Mesodermal cell (in vitro differentiated cells): Measurements from ENCODE around the gene SBSN.

Experiments used
- H3K27ac ChIP-seq: 2 replicates; pipeline ENCODE4 v1.7.0; 2013; ENCODE audit warnings: mild to moderate bottlenecking, low read depth, low read length, moderate library complexity; ENCODE audit not compliant: severe bottlenecking
- H3K36me3 ChIP-seq: 2 replicates; pipeline ENCODE4 v1.7.1; 2013; ENCODE audit warnings: mild to moderate bottlenecking, low read length, moderate library complexity; ENCODE audit not compliant: control insufficient read depth, insufficient read depth
- H3K4me1 ChIP-seq: one replicate; pipeline ENCODE4 v1.7.1; 2013; ENCODE audit warnings: mild to moderate bottlenecking, low read length; ENCODE audit not compliant: insufficient read depth, control insufficient read depth, poor library complexity, severe bottlenecking
- H3K4me3 ChIP-seq: 2 replicates; pipeline ENCODE4 v1.7.0; 2013; ENCODE audit warnings: low read length, control low read depth, mild to moderate bottlenecking; ENCODE audit not compliant: insufficient read depth, poor library complexity, severe bottlenecking; ENCODE audit errors: extremely low read depth
- H3K9me3 ChIP-seq: 2 replicates; pipeline ENCODE4 v1.7.1; 2013; ENCODE audit warnings: mild to moderate bottlenecking, low read length, moderate library complexity; ENCODE audit not compliant: control insufficient read depth
- WGBS, 2 experiments: methylation state at CpG; one replicate each; pipeline ENCODE4 v1.1.5; 2013; ENCODE audit warnings: missing lambda C conversion rate in 2 of 2; ENCODE audit not compliant: insufficient coverage in 2 of 2; 5-methylcytosine and 5-hydroxymethylcytosine counted together

The SBSN gene

DNA sequence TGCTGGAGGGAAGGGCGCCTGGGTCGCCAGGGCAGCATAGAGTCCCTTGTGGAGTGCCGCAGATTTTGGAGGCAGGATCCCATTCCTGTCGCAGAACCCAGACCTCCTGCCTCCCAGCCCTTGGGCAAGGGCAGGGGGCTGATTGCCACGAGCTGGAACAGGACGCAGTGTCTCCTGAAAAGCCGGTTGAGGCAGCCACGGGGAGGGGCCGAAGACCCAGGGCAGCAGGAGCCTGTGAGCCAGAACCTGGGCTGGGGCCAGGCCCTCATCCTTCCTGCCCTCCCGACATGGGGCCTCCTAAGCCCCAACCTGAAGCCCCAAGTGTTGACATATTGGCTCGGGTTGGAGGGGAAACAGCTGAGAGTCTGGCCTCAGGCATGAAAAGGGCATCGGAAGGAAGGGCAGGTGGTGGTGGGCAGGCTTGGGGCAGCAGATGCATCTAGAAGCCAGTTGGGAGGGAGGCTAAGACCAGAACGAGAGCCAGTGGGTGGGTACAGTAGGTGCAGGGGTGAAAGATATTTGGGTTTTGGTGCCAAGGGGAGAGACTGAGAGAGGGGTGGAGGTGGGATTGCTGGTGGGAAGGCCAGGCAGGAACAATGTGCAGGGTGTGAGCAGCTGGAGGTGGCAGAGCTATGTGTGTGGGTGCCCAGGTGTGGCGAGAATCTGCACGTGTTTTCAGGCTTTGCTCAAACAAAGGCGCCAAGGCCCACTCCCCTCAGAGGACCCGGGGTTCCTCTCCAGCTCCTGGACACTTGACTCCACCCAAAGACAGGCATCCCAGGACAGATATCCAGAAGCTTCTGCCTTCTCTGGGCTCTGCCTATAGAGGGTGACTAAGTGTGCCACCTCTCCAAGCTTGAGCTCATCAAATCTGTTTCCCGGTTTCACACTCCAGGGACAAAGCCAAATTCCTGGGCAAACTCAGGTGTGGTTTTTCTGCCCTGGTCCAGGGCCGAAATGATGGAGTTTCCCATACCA lies 1.4 kb upstream of the SBSN start:
- Histone ChIP-seq H3K4me3 (no peak overlapping the region), H3K4me1 (no peaks in the 10 kb centered on the region), H3K36me3 (no peaks in the 10 kb centered on the region), H3K9me3 (no peaks in the 10 kb centered on the region), H3K27ac (no peak overlapping the region)
- whole genome bisulfite sequencing, 2 experiments, result 81 to 89% methylated on average over 16 to 18 of the region's 19 CpGs

DNA sequence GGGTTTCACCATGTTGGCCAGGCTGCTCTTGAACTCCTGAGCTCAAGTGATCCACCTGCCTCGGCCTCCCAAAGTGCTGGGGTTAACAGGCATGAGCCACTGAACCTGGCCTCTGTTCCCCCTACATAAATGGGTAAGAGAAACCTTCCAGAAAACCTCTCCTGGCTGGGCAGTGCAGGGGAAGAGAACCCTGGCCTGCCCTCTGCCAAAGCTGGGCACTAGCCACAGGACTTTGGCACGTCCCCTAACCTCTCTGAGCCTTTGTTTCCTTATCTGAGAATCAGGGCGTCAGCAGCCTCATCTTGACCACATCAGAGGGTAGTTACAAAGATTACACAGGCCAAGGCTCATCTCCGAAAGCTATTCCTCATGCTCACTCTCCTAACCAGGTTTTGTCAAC lies 2.2 kb downstream of the SBSN start:
- Histone ChIP-seq H3K4me1 (no peaks in the 10 kb centered on the region), H3K36me3 (no peaks in the 10 kb centered on the region), H3K9me3 (no peaks in the 10 kb centered on the region), H3K27ac (no peak overlapping the region), H3K4me3 (no peak overlapping the region)
- WGBS, 2 experiments, result 82 to 87% methylated on average over 3 to 4 of the region's 4 CpGs

DNA sequence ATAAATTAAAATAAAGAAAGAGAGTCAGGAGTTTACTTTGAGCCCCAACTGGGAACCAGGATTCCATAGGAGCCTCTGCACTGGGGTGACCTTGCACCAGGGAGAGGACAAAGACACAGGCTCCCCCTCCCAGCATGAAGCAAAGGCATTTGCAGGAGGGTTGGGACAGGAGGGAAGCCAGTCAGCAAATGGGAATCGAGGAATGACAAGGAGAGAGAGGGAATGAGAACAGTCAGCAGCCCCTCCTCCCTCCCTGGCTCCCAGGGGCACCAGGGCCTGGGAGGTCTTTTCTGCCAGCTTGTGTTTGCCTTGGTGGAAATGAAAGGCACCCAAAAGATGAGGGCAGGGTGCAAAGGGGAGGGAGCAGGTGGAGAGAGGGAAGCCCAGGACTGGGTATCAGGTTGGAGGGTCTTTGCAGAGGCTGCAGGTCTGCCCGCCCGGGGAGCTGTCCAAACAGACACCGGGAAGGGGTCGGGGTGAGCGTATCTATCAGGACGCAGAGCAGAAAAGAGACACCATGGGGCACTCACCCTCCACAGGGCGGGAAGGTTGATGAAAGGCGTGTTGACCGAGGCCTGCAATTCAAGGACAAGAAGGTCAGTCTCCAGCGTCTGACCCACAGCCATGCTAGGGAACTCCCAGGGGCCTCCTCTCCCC lies 3.8 kb downstream of the SBSN start:
- WGBS, 2 experiments, result 0 to 42% methylated on average over 1 to 10 of the region's 11 CpGs

DNA sequence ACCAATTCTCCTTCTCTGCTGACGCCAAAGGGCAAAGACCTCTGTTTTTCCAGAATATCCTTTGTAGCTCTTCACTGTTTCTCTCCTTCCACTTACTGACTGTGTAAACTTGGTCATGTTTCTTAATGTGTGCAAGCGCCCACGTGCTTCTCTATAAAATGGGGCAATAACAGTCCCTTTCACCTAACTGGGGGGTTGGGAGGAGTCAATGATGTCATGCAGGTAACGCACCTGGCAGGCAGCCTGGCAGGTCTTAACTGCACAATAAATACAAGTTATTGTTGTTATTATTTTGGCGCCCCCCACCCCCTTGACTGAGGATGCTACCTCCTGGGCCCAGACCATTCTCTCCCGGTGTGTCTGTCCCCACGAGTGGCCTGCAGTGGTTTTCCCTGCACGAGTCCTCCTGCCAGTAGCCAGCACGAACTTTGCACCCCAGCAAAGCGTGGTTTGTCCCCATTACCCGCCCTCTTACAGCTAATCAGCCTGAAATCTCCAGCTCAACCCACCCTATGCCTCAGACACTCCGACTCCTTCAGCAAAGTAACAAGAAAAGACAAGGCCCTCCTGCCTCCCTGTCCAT lies 5.3 kb downstream of the SBSN start:
- H3K4me1 ChIP-seq, result peaks cover 14% of the 10 kb centered on the region
- H3K36me3 ChIP-seq, result no peaks in the 10 kb centered on the region
- no peaks in the 10 kb centered on the region for H3K9me3 ChIP-seq
- WGBS, 2 experiments, result 90 to 92% methylated on average over 7 to 8 of the region's 12 CpGs
- no peak overlapping the region for H3K4me3 ChIP-seq
- no peak overlapping the region for H3K27ac ChIP-seq

More for the DNA sequence above, 3.8 kb downstream of the SBSN start:
- no peak overlapping the region for H3K27ac ChIP-seq
- H3K9me3 ChIP-seq, result no peaks in the 10 kb centered on the region
- H3K4me3 ChIP-seq, result no peak overlapping the region
- no peaks in the 10 kb centered on the region for H3K36me3 ChIP-seq
- H3K4me1 ChIP-seq, result peaks cover under 1% of the 10 kb centered on the region

DNA sequence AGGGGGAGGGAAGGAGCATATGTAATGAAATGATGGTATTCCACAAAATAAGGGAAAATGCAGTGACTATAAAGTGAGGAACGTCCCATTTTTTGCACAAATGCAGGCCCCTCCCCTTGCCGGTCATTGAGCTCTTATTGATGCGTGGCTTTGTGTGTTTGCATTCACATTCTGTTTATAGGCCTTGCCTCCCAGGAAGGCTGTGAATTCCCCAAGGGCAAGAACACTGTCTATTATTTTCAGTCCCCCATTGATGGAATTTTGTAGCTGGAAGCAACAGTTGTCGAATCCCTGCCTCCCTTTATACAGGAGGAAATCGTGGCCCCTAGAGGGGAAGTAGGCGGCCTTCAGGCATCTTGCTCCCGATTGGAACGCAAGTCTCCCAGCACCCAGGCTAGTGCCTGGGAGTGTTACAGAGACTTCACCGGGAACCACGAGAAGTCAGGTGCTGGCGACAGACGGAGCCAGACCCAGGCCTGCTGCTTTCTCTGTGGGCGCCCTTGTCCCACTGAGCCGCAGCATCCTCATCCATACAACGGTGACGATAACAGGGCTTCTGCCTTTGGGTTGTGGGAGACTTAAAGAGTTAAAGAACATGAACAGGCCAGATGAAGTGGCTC lies 6.9 kb downstream of the SBSN start:
- Histone ChIP-seq H3K4me3 (no peak overlapping the region), H3K36me3 (no peaks in the 10 kb centered on the region), H3K4me1 (peaks cover 14% of the 10 kb centered on the region), H3K27ac (no peak overlapping the region), H3K9me3 (no peaks in the 10 kb centered on the region)
- 63 to 64% methylated on average over 12 to 15 of the region's 16 CpGs for WGBS, 2 experiments

DNA sequence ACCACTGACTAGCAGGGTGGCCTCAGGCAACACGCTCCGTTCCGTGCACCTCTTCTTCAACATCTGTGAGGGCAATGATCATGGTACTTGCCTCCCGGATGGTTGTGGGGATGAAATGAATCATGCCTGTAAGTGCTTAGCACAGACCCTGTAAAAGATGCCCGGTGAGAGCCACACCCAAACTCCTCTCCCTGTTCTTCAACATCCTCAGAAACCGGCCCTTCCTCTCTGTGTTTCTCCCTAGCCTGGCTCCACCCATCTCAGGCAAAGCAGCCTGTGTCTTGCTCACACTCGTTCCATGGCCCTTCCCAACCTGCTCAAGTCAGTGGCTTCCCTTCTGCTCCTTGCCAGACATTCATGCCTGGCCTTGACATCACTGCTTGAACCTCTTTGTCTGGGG lies 8.8 kb downstream of the SBSN start:
- Histone ChIP-seq H3K4me3 (no peak overlapping the region), H3K36me3 (no peaks in the 10 kb centered on the region), H3K27ac (no peak overlapping the region), H3K9me3 (no peaks in the 10 kb centered on the region), H3K4me1 (peaks cover 14% of the 10 kb centered on the region)
- WGBS, 2 experiments, result 74 to 78% methylated on average over 6 of the region's 7 CpGs

DNA sequence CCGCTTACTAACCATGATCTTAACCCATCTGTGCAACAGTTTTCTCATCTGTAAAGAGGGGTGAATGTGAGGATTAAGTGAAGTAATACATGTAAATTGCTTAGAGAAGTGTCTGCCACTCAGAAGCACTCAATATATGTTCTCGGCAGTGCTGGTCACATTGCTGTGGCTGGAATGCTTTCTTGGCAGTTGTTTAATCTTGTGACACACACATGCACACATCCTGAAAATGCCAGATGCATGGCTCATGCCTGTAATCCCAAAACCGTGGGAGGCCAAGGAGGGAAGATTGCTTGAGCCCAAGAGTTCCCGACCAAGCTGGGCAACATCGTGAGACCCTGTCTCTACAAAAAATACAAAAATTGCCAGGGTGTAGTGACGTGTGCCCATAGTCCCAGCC lies 9.8 kb downstream of the SBSN start:
- Histone ChIP-seq H3K36me3 (no peaks in the 10 kb centered on the region), H3K4me3 (no peak overlapping the region), H3K4me1 (peaks cover 14% of the 10 kb centered on the region), H3K9me3 (no peaks in the 10 kb centered on the region), H3K27ac (peak overlapping the region; percentile 69)
- WGBS, 2 experiments, result 69 to 79% methylated on average over 5 of the region's 6 CpGs

DNA sequence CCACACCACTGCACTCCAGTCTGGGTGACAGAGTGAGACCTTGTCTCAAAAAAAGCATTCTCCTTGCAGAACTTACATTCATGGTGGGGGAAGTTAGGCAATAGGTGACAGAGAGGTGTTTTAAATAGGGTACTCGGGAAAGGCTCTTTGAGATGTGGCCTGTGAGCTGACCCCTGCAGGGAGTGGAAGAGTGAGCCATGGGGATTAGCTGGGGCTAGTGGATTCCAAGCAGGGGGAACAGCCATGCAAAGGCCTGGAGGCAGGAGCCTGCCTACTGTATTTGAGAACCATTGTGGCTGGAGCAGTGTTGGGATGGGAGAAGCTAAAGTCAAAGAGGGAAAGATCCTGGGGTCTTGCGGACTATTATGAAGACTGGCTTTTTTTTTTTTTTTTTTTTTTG lies 10.8 kb downstream of the SBSN start:
- H3K4me3 ChIP-seq, result no peak overlapping the region
- no peak overlapping the region for H3K27ac ChIP-seq
- WGBS, 2 experiments, result 80 to 100% methylated on average over 1 to 2 of the region's 2 CpGs
- peaks cover 14% of the 10 kb centered on the region for H3K4me1 ChIP-seq
- H3K36me3 ChIP-seq, result no peaks in the 10 kb centered on the region
- no peaks in the 10 kb centered on the region for H3K9me3 ChIP-seq

DNA sequence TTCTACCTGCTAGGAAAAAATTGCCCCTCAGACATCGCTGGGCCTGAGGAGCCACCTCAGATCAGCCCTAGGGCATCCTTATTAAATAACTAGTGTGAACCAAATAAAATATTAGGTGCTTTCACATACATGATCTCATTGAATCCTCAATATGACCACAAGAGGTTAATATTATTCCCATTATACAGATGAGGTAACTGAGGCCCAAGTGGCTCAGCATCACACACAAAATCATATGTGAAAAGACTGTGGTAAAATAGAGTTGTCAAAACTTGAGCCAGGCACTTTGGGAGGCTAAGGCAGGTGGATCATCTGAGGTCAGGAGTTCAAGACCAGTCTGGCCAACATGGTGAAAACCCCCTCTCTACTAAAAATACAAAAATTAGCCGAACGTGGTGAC lies 11.8 kb downstream of the SBSN start:
- Histone ChIP-seq H3K4me1 (peaks cover 14% of the 10 kb centered on the region), H3K9me3 (no peaks in the 10 kb centered on the region), H3K36me3 (no peaks in the 10 kb centered on the region), H3K27ac (no peak overlapping the region), H3K4me3 (no peak overlapping the region)
- no CpG with 5 or more reads among the region's 3 CpGs for WGBS, 2 experiments

DNA sequence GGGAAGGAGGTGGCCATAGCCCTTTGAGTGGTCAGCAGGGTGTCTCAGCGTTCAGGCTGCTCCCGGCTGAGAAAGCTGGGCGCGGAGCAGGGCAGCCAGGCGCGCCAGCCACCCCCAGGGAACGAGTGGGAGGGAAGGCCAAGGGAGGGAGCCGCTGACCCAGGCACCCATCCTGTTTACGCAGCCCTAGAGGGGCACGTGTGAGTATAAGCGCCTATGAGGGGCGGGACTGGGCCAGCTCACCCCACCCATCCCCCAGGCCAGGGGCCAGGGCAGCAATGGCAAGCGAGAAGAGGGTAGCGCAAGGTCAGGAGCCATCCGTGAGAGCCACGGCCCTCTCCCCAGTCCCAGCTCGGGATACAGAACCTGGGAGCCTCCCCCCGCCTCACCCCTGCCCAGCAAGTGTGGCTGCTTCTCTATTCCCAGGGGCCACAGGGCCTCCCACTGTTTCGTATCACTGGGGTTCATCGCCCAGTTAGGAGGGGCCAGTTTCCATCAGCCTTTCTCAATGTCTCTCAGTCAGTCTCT lies 13.8 kb downstream of the SBSN start:
- H3K9me3 ChIP-seq, result no peaks in the 10 kb centered on the region
- peaks cover 14% of the 10 kb centered on the region for H3K4me1 ChIP-seq
- H3K27ac ChIP-seq, result no peak overlapping the region
- H3K36me3 ChIP-seq, result no peaks in the 10 kb centered on the region
- no peak overlapping the region for H3K4me3 ChIP-seq
- WGBS, 2 experiments, result 41 to 57% methylated on average over 10 to 15 of the region's 20 CpGs
